Neural cell (in vitro differentiated cells): ENCODE data around the gene ZNF483. TPM values are rescaled to one million over a fixed set of nuclear protein-coding genes. Genes with fewer than 3 reads are reported as not detected.

Experiments used
- H2AFZ ChIP-seq: fragments of 200-600, 300-800 bp; sonication (generic), shearing (Covaris generic); 2 replicates; pipeline ENCODE4 v1.6.0; 2014; ENCODE audit warnings: low read depth, mild to moderate bottlenecking, antibody characterized with exemption, low read length, moderate library complexity
- H3F3A ChIP-seq: fragments of 200-600 bp; shearing (Covaris generic); 2 replicates; pipeline ENCODE4 v1.6.1; 2016; ENCODE audit warnings: mild to moderate bottlenecking, moderate library complexity, mixed read lengths, antibody characterized with exemption, low read length; ENCODE audit not compliant: insufficient read depth, poor library complexity, severe bottlenecking
- H3K27ac ChIP-seq: fragments of 200-600, 300-800 bp; sonication (generic), shearing (Covaris generic); 2 replicates; pipeline ENCODE4 v1.5.1; 2014; ENCODE audit warnings: mild to moderate bottlenecking, low read length, moderate library complexity
- H3K27me3 ChIP-seq: fragments of 300-800, 200-600 bp; sonication (generic), shearing (Covaris generic); 2 replicates; pipeline ENCODE4 v1.6.0; 2014; ENCODE audit warnings: mild to moderate bottlenecking, low read depth, low read length, moderate library complexity; ENCODE audit not compliant: insufficient read depth
- H3K36me3 ChIP-seq: fragments of 300-800, 200-600 bp; sonication (generic), shearing (Covaris generic); 2 replicates; pipeline ENCODE4 v1.5.1; 2014; ENCODE audit warnings: mild to moderate bottlenecking, antibody characterized with exemption, low read length, moderate library complexity; ENCODE audit not compliant: insufficient read depth
- H3K4me2 ChIP-seq: fragments of 300-800, 200-600 bp; sonication (generic), shearing (Covaris generic); 2 replicates; pipeline ENCODE4 v1.6.0; 2014; ENCODE audit warnings: mild to moderate bottlenecking, low read length
- H3K4me3 ChIP-seq: fragments of 300-800, 200-600 bp; sonication (generic), shearing (Covaris generic); 2 replicates; pipeline ENCODE4 v1.5.1; 2014; ENCODE audit warnings: mild to moderate bottlenecking, low read length, moderate library complexity
- H3K79me2 ChIP-seq: fragments of 200-600 bp; shearing (Covaris generic); replicated peaks from 2 replicates; pipeline ENCODE4 v1.6.0; 2014; ENCODE audit warnings: mild to moderate bottlenecking, low read length, moderate library complexity; ENCODE audit not compliant: insufficient read depth
- H3K9ac ChIP-seq: fragments of 300-800, 200-600 bp; sonication (generic), shearing (Covaris generic); 2 replicates; pipeline ENCODE4 v1.6.1; 2016; ENCODE audit warnings: mild to moderate bottlenecking, low read length, mixed read lengths
- H3K9me2 ChIP-seq: fragments of 200-600 bp; shearing (Covaris generic); 2 replicates; pipeline ENCODE4 v1.6.1; 2016; ENCODE audit warnings: mild to moderate bottlenecking, low read length, mixed read lengths; ENCODE audit not compliant: insufficient read depth
- H3K9me3 ChIP-seq: fragments of 200-600, 300-800 bp; sonication (generic), shearing (Covaris generic); 2 replicates; pipeline ENCODE4 v1.6.1; 2016; ENCODE audit warnings: mild to moderate bottlenecking, mixed run types, low read length, moderate library complexity, mixed read lengths
- H4K20me1 ChIP-seq: fragments of 200-600 bp; shearing (Covaris generic); 2 replicates; pipeline ENCODE4 v1.6.1; 2016; ENCODE audit warnings: mild to moderate bottlenecking, mixed run types; ENCODE audit not compliant: insufficient read depth
- EP300 ChIP-seq: fragments of 450-650 bp; conservative IDR thresholded peaks from 2 replicates; pipeline ENCODE4 v1.6.1; 2014; ENCODE audit warnings: antibody characterized with exemption, mild to moderate bottlenecking, moderate library complexity; ENCODE audit not compliant: poor library complexity, severe bottlenecking
- EZH2 ChIP-seq: fragments of 200-600, 300-800 bp; shearing (Covaris generic), sonication (generic); IDR thresholded peaks from 2 replicates; pipeline ENCODE4 v1.6.1; 2014; ENCODE audit warnings: antibody characterized with exemption, low read length, borderline replicate concordance, mild to moderate bottlenecking; ENCODE audit not compliant: insufficient read depth, poor library complexity, severe bottlenecking
- MXI1 ChIP-seq: fragments of 450-650 bp; conservative IDR thresholded peaks from 2 replicates; pipeline ENCODE4 v1.6.1; 2014; ENCODE audit warnings: antibody characterized with exemption, mild to moderate bottlenecking; ENCODE audit not compliant: poor library complexity, severe bottlenecking
- POLR2AphosphoS5 ChIP-seq: IDR thresholded peaks from 2 replicates; pipeline ENCODE4 v1.6.1; 2012
- RAD21 ChIP-seq: fragments of 450-650 bp; conservative IDR thresholded peaks from 2 replicates; pipeline ENCODE4 v1.6.1; 2014; ENCODE audit warnings: antibody characterized with exemption, mild to moderate bottlenecking, moderate library complexity
- SMC3 ChIP-seq: fragments of 450-650 bp; conservative IDR thresholded peaks from 2 replicates; pipeline ENCODE4 v1.6.1; 2014; ENCODE audit warnings: antibody characterized with exemption, mild to moderate bottlenecking, moderate library complexity; ENCODE audit not compliant: poor library complexity
- TAF1 ChIP-seq: IDR thresholded peaks from 2 replicates; pipeline ENCODE4 v1.6.1; 2012; ENCODE audit warnings: low read depth
- polyA plus RNA-seq: library from polyadenylated mRNA; depleted of rRNA; stranded (reverse); fragments of >200 nt; gene quantifications from 2 replicates; pipeline ENCODE4 v1.2.3, GENCODE V29; 2014
- TF ChIP-seq, protein P1 (sequence below): fragments of 450-650 bp; IDR thresholded peaks from 2 replicates; pipeline ENCODE4 v1.5.1; 2014; ENCODE audit warnings: antibody characterized with exemption, mild to moderate bottlenecking, moderate library complexity; ENCODE audit not compliant: poor library complexity, severe bottlenecking
- TF ChIP-seq, protein P2 (sequence below): IDR thresholded peaks from 2 replicates; pipeline ENCODE4 v1.6.1; 2012; ENCODE audit warnings: borderline replicate concordance

ZNF483 gene
- polyA plus RNA-seq, 1 donor from 2014 or later, result 2.9 TPM

DNA sequence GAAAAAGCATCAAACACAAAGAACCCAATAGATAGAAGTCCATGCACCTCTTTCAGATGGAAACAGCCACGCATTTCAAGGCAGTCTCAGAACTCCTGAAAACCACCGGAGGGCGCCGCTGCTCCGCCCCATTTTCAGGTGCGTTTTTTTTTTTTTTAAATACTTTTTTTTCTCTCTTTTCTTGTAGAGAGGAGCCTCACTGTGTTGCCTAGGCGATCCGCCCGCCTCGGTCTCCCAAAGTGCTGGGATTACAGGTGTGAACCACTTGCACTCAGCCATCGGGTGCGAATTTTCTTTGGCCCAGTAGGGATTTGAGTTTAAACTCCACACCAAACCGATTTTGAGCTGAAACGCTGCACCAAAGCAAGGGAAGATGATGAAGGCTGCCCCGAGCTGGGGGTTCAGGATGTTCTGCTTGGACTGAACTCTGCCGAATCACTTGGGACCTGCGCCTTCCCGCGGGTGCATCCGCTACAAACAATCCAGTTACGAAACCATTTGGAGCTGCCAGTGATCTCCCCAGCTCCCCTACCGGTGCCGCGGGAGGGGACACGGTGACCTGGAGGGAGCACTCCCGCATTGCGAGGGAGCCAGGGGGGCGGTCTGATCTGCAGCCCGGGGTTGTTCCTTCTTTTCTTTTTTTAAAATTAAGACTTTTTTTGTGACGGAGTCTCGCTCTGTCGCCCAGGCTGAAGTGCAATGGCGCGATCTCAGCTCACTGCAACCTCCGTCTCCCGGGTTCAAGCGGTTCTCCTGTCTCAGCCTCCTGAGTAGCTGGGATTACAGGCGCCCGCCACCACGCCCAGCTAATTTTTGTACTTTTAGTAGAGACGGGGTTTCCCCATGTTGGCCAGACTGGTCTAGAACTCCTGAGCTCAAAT is 73.1 kb downstream of the ZNF483 start:
- no peaks in the 10 kb centered on the region for H3K79me2 ChIP-seq
- no peak overlapping the region for H3K27ac ChIP-seq
- no peaks in the 10 kb centered on the region for H3K9me3 ChIP-seq
- H3K9me2 ChIP-seq, result no peaks in the 10 kb centered on the region
- H3K27me3 ChIP-seq, result peaks cover 31% of the 10 kb centered on the region
- no peak overlapping the region for H3K9ac ChIP-seq
- H2AFZ ChIP-seq, result no peak overlapping the region
- H3K36me3 ChIP-seq, result no peaks in the 10 kb centered on the region
- H4K20me1 ChIP-seq, result no peaks in the 10 kb centered on the region
- peak overlapping the region; percentile 38 for H3K4me3 ChIP-seq
- TF ChIP-seq MXI1, result no peak
- no peak for TF ChIP-seq TAF1
- TF ChIP-seq EP300, result no peak
- TF ChIP-seq RAD21, result peak; percentile 53
- TF ChIP-seq, protein P1, sequence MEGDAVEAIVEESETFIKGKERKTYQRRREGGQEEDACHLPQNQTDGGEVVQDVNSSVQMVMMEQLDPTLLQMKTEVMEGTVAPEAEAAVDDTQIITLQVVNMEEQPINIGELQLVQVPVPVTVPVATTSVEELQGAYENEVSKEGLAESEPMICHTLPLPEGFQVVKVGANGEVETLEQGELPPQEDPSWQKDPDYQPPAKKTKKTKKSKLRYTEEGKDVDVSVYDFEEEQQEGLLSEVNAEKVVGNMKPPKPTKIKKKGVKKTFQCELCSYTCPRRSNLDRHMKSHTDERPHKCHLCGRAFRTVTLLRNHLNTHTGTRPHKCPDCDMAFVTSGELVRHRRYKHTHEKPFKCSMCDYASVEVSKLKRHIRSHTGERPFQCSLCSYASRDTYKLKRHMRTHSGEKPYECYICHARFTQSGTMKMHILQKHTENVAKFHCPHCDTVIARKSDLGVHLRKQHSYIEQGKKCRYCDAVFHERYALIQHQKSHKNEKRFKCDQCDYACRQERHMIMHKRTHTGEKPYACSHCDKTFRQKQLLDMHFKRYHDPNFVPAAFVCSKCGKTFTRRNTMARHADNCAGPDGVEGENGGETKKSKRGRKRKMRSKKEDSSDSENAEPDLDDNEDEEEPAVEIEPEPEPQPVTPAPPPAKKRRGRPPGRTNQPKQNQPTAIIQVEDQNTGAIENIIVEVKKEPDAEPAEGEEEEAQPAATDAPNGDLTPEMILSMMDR, result peak; percentile 55
- TF ChIP-seq EZH2, result no peak
- TF ChIP-seq SMC3, result peak; percentile 50
- TF ChIP-seq POLR2AphosphoS5, result no peak
- TF ChIP-seq, protein P2, sequence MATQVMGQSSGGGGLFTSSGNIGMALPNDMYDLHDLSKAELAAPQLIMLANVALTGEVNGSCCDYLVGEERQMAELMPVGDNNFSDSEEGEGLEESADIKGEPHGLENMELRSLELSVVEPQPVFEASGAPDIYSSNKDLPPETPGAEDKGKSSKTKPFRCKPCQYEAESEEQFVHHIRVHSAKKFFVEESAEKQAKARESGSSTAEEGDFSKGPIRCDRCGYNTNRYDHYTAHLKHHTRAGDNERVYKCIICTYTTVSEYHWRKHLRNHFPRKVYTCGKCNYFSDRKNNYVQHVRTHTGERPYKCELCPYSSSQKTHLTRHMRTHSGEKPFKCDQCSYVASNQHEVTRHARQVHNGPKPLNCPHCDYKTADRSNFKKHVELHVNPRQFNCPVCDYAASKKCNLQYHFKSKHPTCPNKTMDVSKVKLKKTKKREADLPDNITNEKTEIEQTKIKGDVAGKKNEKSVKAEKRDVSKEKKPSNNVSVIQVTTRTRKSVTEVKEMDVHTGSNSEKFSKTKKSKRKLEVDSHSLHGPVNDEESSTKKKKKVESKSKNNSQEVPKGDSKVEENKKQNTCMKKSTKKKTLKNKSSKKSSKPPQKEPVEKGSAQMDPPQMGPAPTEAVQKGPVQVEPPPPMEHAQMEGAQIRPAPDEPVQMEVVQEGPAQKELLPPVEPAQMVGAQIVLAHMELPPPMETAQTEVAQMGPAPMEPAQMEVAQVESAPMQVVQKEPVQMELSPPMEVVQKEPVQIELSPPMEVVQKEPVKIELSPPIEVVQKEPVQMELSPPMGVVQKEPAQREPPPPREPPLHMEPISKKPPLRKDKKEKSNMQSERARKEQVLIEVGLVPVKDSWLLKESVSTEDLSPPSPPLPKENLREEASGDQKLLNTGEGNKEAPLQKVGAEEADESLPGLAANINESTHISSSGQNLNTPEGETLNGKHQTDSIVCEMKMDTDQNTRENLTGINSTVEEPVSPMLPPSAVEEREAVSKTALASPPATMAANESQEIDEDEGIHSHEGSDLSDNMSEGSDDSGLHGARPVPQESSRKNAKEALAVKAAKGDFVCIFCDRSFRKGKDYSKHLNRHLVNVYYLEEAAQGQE, result no peak
- no peak overlapping the region for H3K4me2 ChIP-seq
- H3F3A ChIP-seq, result no peaks in the 10 kb centered on the region

DNA sequence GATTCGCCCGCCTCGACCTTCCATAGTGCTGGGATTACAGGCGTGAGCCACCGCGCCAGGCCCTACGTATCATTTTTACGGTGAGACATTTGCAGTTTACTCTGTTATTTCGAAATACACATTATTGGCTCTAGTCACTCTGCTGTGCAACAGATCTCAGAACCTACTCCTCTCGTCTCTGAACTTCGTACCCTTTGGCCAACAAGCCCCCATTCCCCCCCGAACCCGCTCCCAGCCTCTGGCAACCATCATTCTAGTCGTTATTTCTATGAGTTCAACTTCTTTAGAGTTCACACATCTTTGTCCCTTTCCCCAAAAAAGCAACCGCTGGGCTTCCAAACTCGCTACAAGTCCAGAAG is 73.7 kb downstream of the ZNF483 start:
- H3K9ac ChIP-seq, result no peak overlapping the region
- no peak for TF ChIP-seq RAD21
- no peak for TF ChIP-seq SMC3
- no peak for TF ChIP-seq MXI1
- no peak for TF ChIP-seq EZH2
- TF ChIP-seq EP300, result no peak
- TF ChIP-seq TAF1, result no peak
- no peak for TF ChIP-seq POLR2AphosphoS5
- TF ChIP-seq, protein P2, result no peak
- TF ChIP-seq, protein P1, result no peak
- no peak overlapping the region for H2AFZ ChIP-seq

More for the DNA sequence above, 73.7 kb downstream of the ZNF483 start:
- peak overlapping the region; percentile 62 for H3K4me3 ChIP-seq
- H3K9me2 ChIP-seq, result no peaks in the 10 kb centered on the region
- no peaks in the 10 kb centered on the region for H3K79me2 ChIP-seq
- H3K4me2 ChIP-seq, result no peak overlapping the region
- no peaks in the 10 kb centered on the region for H3K36me3 ChIP-seq
- no peak overlapping the region for H3K27ac ChIP-seq
- H4K20me1 ChIP-seq, result no peaks in the 10 kb centered on the region
- H3K9me3 ChIP-seq, result no peaks in the 10 kb centered on the region
- peaks cover 31% of the 10 kb centered on the region for H3K27me3 ChIP-seq
- H3F3A ChIP-seq, result no peaks in the 10 kb centered on the region
